Keratinocyte (primary cell): ENCODE measurements around the gene GSAP. TPM values are rescaled to one million over a fixed set of nuclear protein-coding genes. Genes with fewer than 3 reads are reported as not detected.

Source experiments
- DNase-seq: peaks from one replicate; pipeline ENCODE4 v3.0.0-alpha.2; 2011; ENCODE audit warnings: low read depth, missing footprints, low spot score
- FAIRE-seq: peaks from 2 replicates; lab custom pipeline; 2011; peaks lifted over from hg19 to GRCh38; lab: Jason Lieb, UNC
- H2AFZ ChIP-seq: 2 replicates; pipeline ENCODE4 v1.6.0; 2012; ENCODE audit warnings: low read length, control low read depth, inconsistent platforms; ENCODE audit not compliant: control insufficient read depth
- H3K27ac ChIP-seq: 2 replicates; pipeline ENCODE4 v1.5.1; 2011; ENCODE audit warnings: low read length; ENCODE audit not compliant: control insufficient read depth, insufficient read depth
- H3K27me3 ChIP-seq: 3 replicates; pipeline ENCODE4 v1.6.0; 2011; ENCODE audit warnings: low read length; ENCODE audit not compliant: control insufficient read depth, insufficient read depth; ENCODE audit errors: extremely low read depth
- H3K36me3 ChIP-seq, 2 experiments: 2 replicates in 1 of 2; 3 replicates in 1 of 2; pipeline ENCODE4 v1.5.1; 2011; ENCODE audit warnings: low read length in 2 of 2, mild to moderate bottlenecking in 1 of 2; ENCODE audit not compliant: control insufficient read depth in 2 of 2, insufficient read depth in 2 of 2; ENCODE audit errors: extremely low read depth in 1 of 2
- H3K4me1 ChIP-seq: 3 replicates; pipeline ENCODE4 v1.5.1; 2011; ENCODE audit warnings: low read length; ENCODE audit not compliant: control insufficient read depth, insufficient read depth; ENCODE audit errors: extremely low read depth
- H3K4me2 ChIP-seq: 3 replicates; pipeline ENCODE4 v1.6.0; 2011; ENCODE audit warnings: low read depth, low read length; ENCODE audit not compliant: control insufficient read depth, insufficient read depth; ENCODE audit errors: extremely low read depth
- H3K4me3 ChIP-seq, 3 experiments: fragments of 200-600 bp in 1 of 3; sonication (generic) in 1 of 3; 2 replicates in 2 of 3; 3 replicates in 1 of 3; pipeline ENCODE4 v1.5.1; 2011 to 2016; ENCODE audit warnings: low read length in 3 of 3, mild to moderate bottlenecking in 3 of 3, control low read depth in 2 of 3, inconsistent platforms in 1 of 3, low read depth in 1 of 3, mixed read lengths in 1 of 3, mixed run types in 1 of 3, moderate library complexity in 1 of 3; ENCODE audit not compliant: control insufficient read depth in 2 of 3, insufficient read depth in 2 of 3; ENCODE audit errors: extremely low read depth in 1 of 3
- H3K79me2 ChIP-seq: 2 replicates; pipeline ENCODE4 v1.6.0; 2012; ENCODE audit warnings: low read length; ENCODE audit not compliant: control insufficient read depth, insufficient read depth
- H3K9ac ChIP-seq: 3 replicates; pipeline ENCODE4 v1.6.0; 2011; ENCODE audit warnings: low read length; ENCODE audit not compliant: control insufficient read depth, insufficient read depth; ENCODE audit errors: extremely low read depth
- H3K9me1 ChIP-seq: 3 replicates; pipeline ENCODE4 v1.6.0; 2011; ENCODE audit warnings: low read length; ENCODE audit not compliant: control insufficient read depth, insufficient read depth; ENCODE audit errors: extremely low read depth
- H3K9me3 ChIP-seq: 2 replicates; pipeline ENCODE4 v1.5.1; 2012; ENCODE audit warnings: low read depth, low read length; ENCODE audit not compliant: control insufficient read depth
- H4K20me1 ChIP-seq: 3 replicates; pipeline ENCODE4 v1.6.0; 2011; ENCODE audit warnings: low read length; ENCODE audit not compliant: control insufficient read depth, insufficient read depth; ENCODE audit errors: extremely low read depth
- EZH2 ChIP-seq: IDR thresholded peaks from one replicate; pipeline ENCODE4 v1.6.1; 2012; ENCODE audit warnings: inconsistent platforms, mild to moderate bottlenecking, low read length, moderate library complexity
- dilution Hi-C: fragments of 300-500 bp; cut with MboI; formaldehyde crosslinking; loops from one replicate; pipeline ENCODE4 v1.7.0; 2020; ENCODE audit warnings: low sequenced_read_pairs; ENCODE audit not compliant: extremely low pct_ligation_motif_present
- polyA plus RNA-seq, 5 experiments: library from polyadenylated mRNA; depleted of rRNA in 3 of 5; stranded (reverse) in 3 of 5; stranded (forward) in 1 of 5; unstranded in 1 of 5; fragments of >200 nt; gene quantifications; 1 replicate in 1 of 5; 2 replicates in 3 of 5; 3 replicates in 1 of 5; pipeline versions ENCODE4 v1.2.1 to v1.2.3, GENCODE V29; 2011 to 2012; ENCODE audit warnings: missing spikeins in 2 of 5, low read depth in 1 of 5, low replicate concordance in 1 of 5
- TF ChIP-seq, protein P1 (sequence below), 3 experiments: IDR thresholded peaks in 1 of 3; conservative IDR thresholded peaks in 1 of 3; optimal IDR thresholded peaks in 1 of 3; 2 replicates in 2 of 3; 3 replicates in 1 of 3; pipeline versions ENCODE3 to v1.5.1; 2011; ENCODE audit warnings: low read length in 3 of 3, mild to moderate bottlenecking in 3 of 3, moderate library complexity in 2 of 3, control low read depth in 1 of 3, inconsistent platforms in 1 of 3; ENCODE audit not compliant: insufficient read depth in 2 of 3; ENCODE audit errors: extremely low read depth in 1 of 3

GSAP gene
- polyA plus RNA-seq, 1 donor (not counting 4 experiments of a cell fraction or from before 2014, with no cell fraction given) = 5.4 TPM

DNA sequence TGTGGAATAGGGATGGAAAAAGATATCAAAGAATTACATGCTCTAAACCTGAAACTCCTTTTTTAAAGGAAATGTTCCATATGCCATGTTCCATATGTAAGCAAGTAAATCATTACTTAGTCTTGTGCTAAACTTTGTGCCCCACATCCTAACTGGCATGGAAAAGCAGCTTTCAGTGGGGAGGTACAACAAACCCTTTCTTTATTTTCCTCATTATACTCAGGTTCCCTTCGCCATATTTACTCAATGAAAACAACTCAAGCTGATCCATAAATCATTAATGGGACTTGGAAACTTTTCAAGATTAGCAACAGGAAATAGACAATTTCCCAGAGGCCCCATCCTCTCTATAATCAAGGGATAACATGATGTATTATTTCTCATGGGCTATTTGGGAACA is 56.0 kb downstream of the GSAP start:
- Histone ChIP-seq H3K4me2 (peak overlapping the region; percentile 25), H3K9me3 (no peaks in the 10 kb centered on the region), H4K20me1 (no peaks in the 10 kb centered on the region), H3K9ac (no peak overlapping the region), H3K36me3 (no peaks in the 10 kb centered on the region), H3K79me2 (no peaks in the 10 kb centered on the region), H3K4me3 (no peak overlapping the region), H3K27ac (no peak overlapping the region), H3K9me1 (no peaks in the 10 kb centered on the region), H2AFZ (peak overlapping the region; percentile 1), H3K27me3 (no peaks in the 10 kb centered on the region), H3K4me1 (peaks cover 14% of the 10 kb centered on the region)
- TF ChIP-seq EZH2 = no peak
- TF ChIP-seq, protein P1, sequence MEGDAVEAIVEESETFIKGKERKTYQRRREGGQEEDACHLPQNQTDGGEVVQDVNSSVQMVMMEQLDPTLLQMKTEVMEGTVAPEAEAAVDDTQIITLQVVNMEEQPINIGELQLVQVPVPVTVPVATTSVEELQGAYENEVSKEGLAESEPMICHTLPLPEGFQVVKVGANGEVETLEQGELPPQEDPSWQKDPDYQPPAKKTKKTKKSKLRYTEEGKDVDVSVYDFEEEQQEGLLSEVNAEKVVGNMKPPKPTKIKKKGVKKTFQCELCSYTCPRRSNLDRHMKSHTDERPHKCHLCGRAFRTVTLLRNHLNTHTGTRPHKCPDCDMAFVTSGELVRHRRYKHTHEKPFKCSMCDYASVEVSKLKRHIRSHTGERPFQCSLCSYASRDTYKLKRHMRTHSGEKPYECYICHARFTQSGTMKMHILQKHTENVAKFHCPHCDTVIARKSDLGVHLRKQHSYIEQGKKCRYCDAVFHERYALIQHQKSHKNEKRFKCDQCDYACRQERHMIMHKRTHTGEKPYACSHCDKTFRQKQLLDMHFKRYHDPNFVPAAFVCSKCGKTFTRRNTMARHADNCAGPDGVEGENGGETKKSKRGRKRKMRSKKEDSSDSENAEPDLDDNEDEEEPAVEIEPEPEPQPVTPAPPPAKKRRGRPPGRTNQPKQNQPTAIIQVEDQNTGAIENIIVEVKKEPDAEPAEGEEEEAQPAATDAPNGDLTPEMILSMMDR (optimal IDR thresholded peaks at IDR 0.05 in 1 of 3, IDR thresholded peaks at IDR 0.05 in 1 of 3, conservative IDR thresholded peaks at IDR 0.05 in 1 of 3; ENCODE audit: extremely low read depth in 1 of 3, insufficient read depth in 2 of 3, low read length in 3 of 3) = no peak
- dilution Hi-C loops = no loop called here
- FAIRE-seq = no peak
- DNase-seq = no peak

DNA sequence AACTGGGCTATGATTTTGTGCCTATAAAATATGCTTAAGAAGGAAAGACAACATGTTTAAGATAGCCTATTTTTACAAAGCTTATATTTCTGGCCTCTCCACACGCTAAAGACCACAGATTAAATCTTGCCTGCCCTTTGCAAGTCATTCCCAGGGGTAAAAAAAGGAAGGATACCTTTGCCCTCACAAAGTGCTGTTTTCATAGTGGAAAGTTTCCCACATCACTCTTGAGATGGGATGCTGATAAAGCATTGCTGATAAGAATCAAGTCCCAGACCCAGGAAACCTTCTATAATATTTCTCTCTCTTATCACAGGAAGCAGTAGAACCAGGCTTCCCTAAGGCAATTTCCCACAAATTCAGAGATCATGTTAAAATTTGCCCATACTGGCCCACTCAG is 56.5 kb downstream of the GSAP start:
- peak; percentile 46 for FAIRE-seq

More for the DNA sequence above, 56.5 kb downstream of the GSAP start:
- Histone ChIP-seq H3K4me3 (no peak overlapping the region), H3K9me1 (no peaks in the 10 kb centered on the region), H3K9ac (no peak overlapping the region), H3K27ac (no peak overlapping the region), H3K4me1 (peaks cover 14% of the 10 kb centered on the region), H3K36me3 (no peaks in the 10 kb centered on the region), H3K9me3 (no peaks in the 10 kb centered on the region), H3K27me3 (no peaks in the 10 kb centered on the region), H4K20me1 (no peaks in the 10 kb centered on the region), H3K79me2 (no peaks in the 10 kb centered on the region), H2AFZ (peak overlapping the region; percentile 1), H3K4me2 (peak overlapping the region; percentile 25)
- no peak for DNase-seq
- no peak for TF ChIP-seq EZH2
- TF ChIP-seq, protein P1 (optimal IDR thresholded peaks at IDR 0.05 in 1 of 3, IDR thresholded peaks at IDR 0.05 in 1 of 3, conservative IDR thresholded peaks at IDR 0.05 in 1 of 3; ENCODE audit: extremely low read depth in 1 of 3, insufficient read depth in 2 of 3, low read length in 3 of 3) = no peak
- dilution Hi-C loops = no loop called here
